H1 (cell line): Measurements from ENCODE around the gene MYLIP. TPM values are rescaled to one million over a fixed set of nuclear protein-coding genes. Genes with fewer than 3 reads are reported as not detected.

Experiments used
- ASH2L ChIP-seq: fragments of 200-600, 300-600 bp; sonication (generic); IDR thresholded peaks from one replicate; pipeline ENCODE4 v1.7.1; 2017; ENCODE audit warnings: low read length
- FOSL1 ChIP-seq: IDR thresholded peaks from 2 replicates; pipeline ENCODE4 v1.6.1; 2011; ENCODE audit warnings: mild to moderate bottlenecking, low read depth, low read length, moderate library complexity; ENCODE audit not compliant: insufficient read depth
- GABPA ChIP-seq: IDR thresholded peaks from 2 replicates; pipeline ENCODE4 v1.6.1; 2011; ENCODE audit warnings: mild to moderate bottlenecking, low read length, moderate library complexity, borderline replicate concordance; ENCODE audit not compliant: insufficient read depth
- polyA plus RNA-seq, 7 experiments: library from polyadenylated mRNA; depleted of rRNA in 3 of 7; stranded (reverse) in 5 of 7; unstranded in 2 of 7; fragments of >200 nt in 5 of 7; fragments of 200-250 nt in 2 of 7; gene quantifications; 1 replicate in 5 of 7; 2 replicates in 1 of 7; 4 replicates in 1 of 7; pipeline versions ENCODE4 v1.2.1 to v1.2.3, GENCODE V29; 2011 to 2013; ENCODE audit warnings: missing spikeins in 2 of 7, mixed read lengths in 2 of 7
- total RNA-seq: library from RNA; stranded (reverse); fragmentation: NEBNext Ultra II Directional; extraction: Animal tissue kit (Norgen Biotek cat#: 25700); gene quantifications from 2 replicates; pipeline ENCODE4 v1.2.1, GENCODE V29; 2021

MYLIP gene
- total and polyA plus RNA-seq, 2 of the 8 experiments (the other 6 are each of a cell fraction or from before 2014, with no cell fraction given): 21.1 to 26.9 TPM

- TF ChIP-seq FOSL1 (no peak), GABPA (no peak), ASH2L (no peak)
- TF ChIP-seq, all 59 proteins: peak for 0
Observed at GRCh38 chr6:16108419-16108818, 20.5 kb upstream of the MYLIP start (continued).
